GM23338 (cell line): ENCODE data around the gene ZNF516. TPM values are rescaled to one million over a fixed set of nuclear protein-coding genes. Genes with fewer than 3 reads are reported as not detected.

ENCODE experiments used
- ATAC-seq: fragments of 200-7000 bp; cut with Tn5 transposase; 3 replicates; pipeline ENCODE4 v1.9.1; 2020
- DNase-seq: peaks from one replicate; pipeline ENCODE4 v3.0.0-alpha.2; 2015; ENCODE audit warnings: low spot score
- H2AFZ ChIP-seq: fragments of 200-600 bp; sonication (generic); 2 replicates; pipeline ENCODE4 v1.8.0; 2016; ENCODE audit warnings: antibody characterized with exemption, mild to moderate bottlenecking, moderate library complexity
- H3F3A ChIP-seq: fragments of 200-600 bp; sonication (generic); replicated peaks from 2 replicates; pipeline ENCODE4 v1.8.0; 2017; ENCODE audit warnings: antibody characterized with exemption, mixed run types, low read depth
- H3K27ac ChIP-seq: fragments of 200-600 bp; sonication (generic); 2 replicates; pipeline ENCODE4 v1.6.1; 2016; ENCODE audit warnings: low read depth
- H3K27me3 ChIP-seq: fragments of 200-600 bp; sonication (generic); 2 replicates; pipeline ENCODE4 v1.8.0; 2016; ENCODE audit warnings: mild to moderate bottlenecking, mixed run types, moderate library complexity; ENCODE audit not compliant: insufficient read depth
- H3K36me3 ChIP-seq: fragments of 200-600 bp; sonication (generic); 2 replicates; pipeline ENCODE4 v1.8.0; 2016; ENCODE audit warnings: mild to moderate bottlenecking; ENCODE audit not compliant: insufficient read depth
- H3K4me1 ChIP-seq: fragments of 200-600 bp; sonication (generic); 2 replicates; pipeline ENCODE4 v1.8.0; 2016; ENCODE audit warnings: mild to moderate bottlenecking, moderate library complexity; ENCODE audit not compliant: insufficient read depth
- H3K4me2 ChIP-seq: fragments of 200-600 bp; sonication (generic); 2 replicates; pipeline ENCODE4 v1.7.1; 2017; ENCODE audit warnings: mixed run types
- H3K4me3 ChIP-seq: fragments of 200-600 bp; sonication (generic); 2 replicates; pipeline ENCODE4 v1.6.1; 2016; ENCODE audit warnings: mixed run types
- H3K79me2 ChIP-seq: fragments of 200-600 bp; sonication (generic); replicated peaks from 2 replicates; pipeline ENCODE4 v1.8.0; 2017; ENCODE audit warnings: mild to moderate bottlenecking; ENCODE audit not compliant: insufficient read depth
- H3K9me2 ChIP-seq: fragments of 200-600 bp; sonication (generic); 2 replicates; pipeline ENCODE4 v1.8.0; 2017; ENCODE audit not compliant: insufficient read depth
- H4K20me1 ChIP-seq: fragments of 200-600 bp; sonication (generic); replicated peaks from 2 replicates; pipeline ENCODE4 v1.8.0; 2017; ENCODE audit warnings: mild to moderate bottlenecking; ENCODE audit not compliant: insufficient read depth
- H3K27ac Mint-ChIP-seq: 2 replicates; pipeline ENCODE4 v1.8.0; 2020; ENCODE audit warnings: inconsistent platforms, mild to moderate bottlenecking, moderate library complexity, mixed read lengths
- H3K27me3 Mint-ChIP-seq: 3 replicates; pipeline ENCODE4 v1.8.0; 2022; ENCODE audit warnings: low read depth, mild to moderate bottlenecking, moderate library complexity, mixed read lengths, inconsistent platforms; ENCODE audit not compliant: insufficient read depth, poor library complexity
- H3K36me3 Mint-ChIP-seq: 3 replicates; pipeline ENCODE4 v1.8.0; 2021; ENCODE audit warnings: low read depth, mild to moderate bottlenecking, inconsistent platforms, moderate library complexity, mixed read lengths
- H3K4me1 Mint-ChIP-seq: 3 replicates; pipeline ENCODE4 v1.8.0; 2020; ENCODE audit warnings: mild to moderate bottlenecking, inconsistent platforms, mixed read lengths
- H3K4me3 Mint-ChIP-seq: 3 replicates; pipeline ENCODE4 v1.8.0; 2021; ENCODE audit warnings: moderate library complexity, mild to moderate bottlenecking, inconsistent platforms, mixed read lengths
- H3K9me3 Mint-ChIP-seq: 3 replicates; pipeline ENCODE4 v1.8.0; 2020; ENCODE audit warnings: moderate library complexity, mild to moderate bottlenecking, inconsistent platforms, mixed read lengths
- CTCF ChIP-seq, 2 experiments: fragments of 200-600 bp in 1 of 2; sonication (generic) in 1 of 2; conservative IDR thresholded peaks; 2 replicates each; pipeline versions ENCODE4 v1.5.1 to v1.6.1; 2016 to 2017; ENCODE audit warnings: antibody characterized with exemption in 2 of 2, low read depth in 2 of 2, mild to moderate bottlenecking in 2 of 2, moderate library complexity in 1 of 2
- JUNB ChIP-seq: IDR thresholded peaks from one replicate; pipeline ENCODE4 v1.6.1; 2016; ENCODE audit warnings: antibody characterized with exemption; ENCODE audit not compliant: unreplicated experiment
- NANOG ChIP-seq: IDR thresholded peaks from 2 replicates; pipeline ENCODE4 v1.6.1; 2016; ENCODE audit warnings: antibody characterized with exemption, borderline replicate concordance
- POLR2AphosphoS5 ChIP-seq: IDR thresholded peaks from 2 replicates; pipeline ENCODE4 v1.6.1; 2016; ENCODE audit warnings: antibody characterized with exemption, low read depth
- ZNF114 ChIP-seq: fragments of 250-450 bp; sonication (Bioruptor Pico); IDR thresholded peaks from 2 replicates; pipeline ENCODE4 v1.5.0; 2020; ENCODE audit warnings: mild to moderate bottlenecking, moderate library complexity
- ZNF331 ChIP-seq: fragments of 250-450 bp; sonication (Bioruptor Pico); IDR thresholded peaks from 2 replicates; pipeline ENCODE4 v1.5.0; 2020; ENCODE audit warnings: low read depth, mild to moderate bottlenecking, moderate library complexity
- polyA plus RNA-seq: library from polyadenylated mRNA; unstranded; fragments of >200 nt; fragmentation: Nextera tagmentation; extraction: Ambion mirVana; gene quantifications from 2 replicates; pipeline ENCODE4 v1.2.1, GENCODE V29; 2016
- total RNA-seq: library from RNA; depleted of rRNA; stranded (reverse); fragments of >200 nt; shearing (Covaris generic); gene quantifications from 2 replicates; pipeline ENCODE4 v1.2.3, GENCODE V29; 2014
- TF ChIP-seq, protein P1 (sequence below): IDR thresholded peaks from 2 replicates; pipeline ENCODE4 v1.6.1; 2016; ENCODE audit warnings: antibody characterized with exemption
- TF ChIP-seq, protein P2 (sequence below): IDR thresholded peaks from one replicate; pipeline ENCODE4 v1.6.1; 2018; ENCODE audit warnings: antibody characterized with exemption; ENCODE audit not compliant: unreplicated experiment

The ZNF516 gene
- total and polyA plus RNA-seq, 2 experiments from 2014 or later: 11.9 to 24.2 TPM

GRCh38 chr18:76368271-76368670 lies 126.8 kb downstream of the ZNF516 start:
- no peak for ATAC-seq
- Histone ChIP-seq H3K4me2 (no peak overlapping the region), H3K36me3 (no peaks in the 10 kb centered on the region), H3K27me3 (no peaks in the 10 kb centered on the region), H3K9me2 (no peaks in the 10 kb centered on the region), H3F3A (no peaks in the 10 kb centered on the region), H3K27ac (no peak overlapping the region), H4K20me1 (no peaks in the 10 kb centered on the region), H3K4me1 (peaks cover 14% of the 10 kb centered on the region), H3K79me2 (no peaks in the 10 kb centered on the region; the same call in 1 of the 2 replicates), H2AFZ (no peak overlapping the region), H3K4me3 (no peak overlapping the region)
- no peak for DNase-seq
- Mint-ChIP-seq H3K36me3 (peaks cover 12% of the 10 kb centered on the region; the same call in 1 of the 3 replicates), H3K4me1 (peaks cover 36% of the 10 kb centered on the region), H3K27me3 (peaks cover 5% of the 10 kb centered on the region), H3K27ac (no peak overlapping the region), H3K9me3 (no peaks in the 10 kb centered on the region), H3K4me3 (no peak overlapping the region)
- TF ChIP-seq POLR2AphosphoS5 (no peak), CTCF (conservative IDR thresholded peaks at IDR 0.05; ENCODE audit: low read depth in 2 of 2) (no peak), ZNF114 (CRISPR knock-in tag) (no peak), NANOG (no peak)
- TF ChIP-seq, protein P1, sequence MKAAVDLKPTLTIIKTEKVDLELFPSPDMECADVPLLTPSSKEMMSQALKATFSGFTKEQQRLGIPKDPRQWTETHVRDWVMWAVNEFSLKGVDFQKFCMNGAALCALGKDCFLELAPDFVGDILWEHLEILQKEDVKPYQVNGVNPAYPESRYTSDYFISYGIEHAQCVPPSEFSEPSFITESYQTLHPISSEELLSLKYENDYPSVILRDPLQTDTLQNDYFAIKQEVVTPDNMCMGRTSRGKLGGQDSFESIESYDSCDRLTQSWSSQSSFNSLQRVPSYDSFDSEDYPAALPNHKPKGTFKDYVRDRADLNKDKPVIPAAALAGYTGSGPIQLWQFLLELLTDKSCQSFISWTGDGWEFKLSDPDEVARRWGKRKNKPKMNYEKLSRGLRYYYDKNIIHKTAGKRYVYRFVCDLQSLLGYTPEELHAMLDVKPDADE: no peak
- TF ChIP-seq, protein P2, sequence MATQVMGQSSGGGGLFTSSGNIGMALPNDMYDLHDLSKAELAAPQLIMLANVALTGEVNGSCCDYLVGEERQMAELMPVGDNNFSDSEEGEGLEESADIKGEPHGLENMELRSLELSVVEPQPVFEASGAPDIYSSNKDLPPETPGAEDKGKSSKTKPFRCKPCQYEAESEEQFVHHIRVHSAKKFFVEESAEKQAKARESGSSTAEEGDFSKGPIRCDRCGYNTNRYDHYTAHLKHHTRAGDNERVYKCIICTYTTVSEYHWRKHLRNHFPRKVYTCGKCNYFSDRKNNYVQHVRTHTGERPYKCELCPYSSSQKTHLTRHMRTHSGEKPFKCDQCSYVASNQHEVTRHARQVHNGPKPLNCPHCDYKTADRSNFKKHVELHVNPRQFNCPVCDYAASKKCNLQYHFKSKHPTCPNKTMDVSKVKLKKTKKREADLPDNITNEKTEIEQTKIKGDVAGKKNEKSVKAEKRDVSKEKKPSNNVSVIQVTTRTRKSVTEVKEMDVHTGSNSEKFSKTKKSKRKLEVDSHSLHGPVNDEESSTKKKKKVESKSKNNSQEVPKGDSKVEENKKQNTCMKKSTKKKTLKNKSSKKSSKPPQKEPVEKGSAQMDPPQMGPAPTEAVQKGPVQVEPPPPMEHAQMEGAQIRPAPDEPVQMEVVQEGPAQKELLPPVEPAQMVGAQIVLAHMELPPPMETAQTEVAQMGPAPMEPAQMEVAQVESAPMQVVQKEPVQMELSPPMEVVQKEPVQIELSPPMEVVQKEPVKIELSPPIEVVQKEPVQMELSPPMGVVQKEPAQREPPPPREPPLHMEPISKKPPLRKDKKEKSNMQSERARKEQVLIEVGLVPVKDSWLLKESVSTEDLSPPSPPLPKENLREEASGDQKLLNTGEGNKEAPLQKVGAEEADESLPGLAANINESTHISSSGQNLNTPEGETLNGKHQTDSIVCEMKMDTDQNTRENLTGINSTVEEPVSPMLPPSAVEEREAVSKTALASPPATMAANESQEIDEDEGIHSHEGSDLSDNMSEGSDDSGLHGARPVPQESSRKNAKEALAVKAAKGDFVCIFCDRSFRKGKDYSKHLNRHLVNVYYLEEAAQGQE: no peak

DNA sequence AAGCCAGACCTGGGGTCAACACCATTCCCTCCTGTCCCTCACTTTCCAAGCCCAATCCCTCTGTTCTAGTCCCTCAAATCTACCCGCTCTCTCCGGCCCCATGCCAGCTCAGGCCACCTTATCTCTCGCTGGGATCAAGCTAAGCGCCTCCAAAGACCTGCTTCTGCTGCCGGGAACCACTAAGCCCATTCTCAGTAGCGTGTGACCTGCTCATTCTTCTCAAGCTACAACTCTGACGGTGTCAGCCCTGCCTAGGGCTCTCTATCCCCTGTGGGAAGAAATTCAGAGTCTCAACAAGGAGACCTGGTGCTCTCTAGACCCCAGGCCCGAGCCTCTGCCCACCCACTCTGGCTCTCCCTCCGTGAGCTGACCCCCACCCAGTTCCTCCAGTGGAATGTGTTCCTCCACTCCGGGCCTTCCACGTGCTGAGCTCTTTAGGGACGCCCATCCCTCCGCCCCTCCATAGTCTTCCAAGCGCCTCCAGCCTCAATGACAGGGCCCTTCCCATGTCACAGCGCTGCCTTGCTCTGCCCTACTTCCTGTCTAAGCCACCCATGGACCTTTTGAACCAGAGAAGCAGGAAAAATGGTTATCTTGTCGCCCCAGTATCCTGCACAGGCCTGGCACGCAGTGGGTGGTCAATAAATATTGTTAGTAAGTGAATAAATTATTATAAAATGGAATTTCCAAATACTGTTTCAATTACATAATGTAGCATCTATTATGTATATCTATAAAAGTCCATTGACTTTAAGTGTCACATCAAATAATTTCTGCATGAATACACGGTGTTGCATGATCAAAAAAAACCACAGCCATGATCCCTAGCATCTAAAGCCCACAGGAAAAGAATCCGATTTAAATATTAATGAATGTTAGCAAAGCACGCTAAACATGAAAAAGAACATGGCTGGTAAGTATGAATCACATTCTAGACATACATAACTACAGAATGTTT lies 127.6 kb downstream of the ZNF516 start:
- Histone ChIP-seq H3K4me3 (no peak overlapping the region), H3K9me2 (no peaks in the 10 kb centered on the region), H2AFZ (no peak overlapping the region), H3K27ac (no peak overlapping the region), H4K20me1 (no peaks in the 10 kb centered on the region), H3F3A (no peaks in the 10 kb centered on the region), H3K4me1 (peaks cover 6% of the 10 kb centered on the region), H3K4me2 (no peak overlapping the region), H3K36me3 (no peaks in the 10 kb centered on the region), H3K79me2 (no peaks in the 10 kb centered on the region; the same call in 1 of the 2 replicates), H3K27me3 (no peaks in the 10 kb centered on the region)
- Mint-ChIP-seq H3K27me3 (peaks cover 5% of the 10 kb centered on the region), H3K4me3 (no peak overlapping the region), H3K36me3 (peaks cover 12% of the 10 kb centered on the region; the same call in 1 of the 3 replicates), H3K27ac (peak overlapping the region; percentile 66; the same call in 1 of the 2 replicates), H3K9me3 (no peaks in the 10 kb centered on the region), H3K4me1 (peaks cover 29% of the 10 kb centered on the region)
- DNase-seq (no peak), ATAC-seq (no peak)
- TF ChIP-seq NANOG: no peak
- TF ChIP-seq JUNB: no peak
- TF ChIP-seq ZNF114 (CRISPR knock-in tag): no peak
- TF ChIP-seq ZNF331 (CRISPR knock-in tag): no peak
